ENCODE measurements around the gene LAMTOR4. TPM values are rescaled to one million over a fixed set of nuclear protein-coding genes. Genes with fewer than 3 reads are reported as not detected.

The LAMTOR4 gene
- total and polyA plus RNA-seq, 2 of the 13 experiments (the other 11 are each of a cell fraction or from before 2014, with no cell fraction given), result 115 to 118 TPM

DNA sequence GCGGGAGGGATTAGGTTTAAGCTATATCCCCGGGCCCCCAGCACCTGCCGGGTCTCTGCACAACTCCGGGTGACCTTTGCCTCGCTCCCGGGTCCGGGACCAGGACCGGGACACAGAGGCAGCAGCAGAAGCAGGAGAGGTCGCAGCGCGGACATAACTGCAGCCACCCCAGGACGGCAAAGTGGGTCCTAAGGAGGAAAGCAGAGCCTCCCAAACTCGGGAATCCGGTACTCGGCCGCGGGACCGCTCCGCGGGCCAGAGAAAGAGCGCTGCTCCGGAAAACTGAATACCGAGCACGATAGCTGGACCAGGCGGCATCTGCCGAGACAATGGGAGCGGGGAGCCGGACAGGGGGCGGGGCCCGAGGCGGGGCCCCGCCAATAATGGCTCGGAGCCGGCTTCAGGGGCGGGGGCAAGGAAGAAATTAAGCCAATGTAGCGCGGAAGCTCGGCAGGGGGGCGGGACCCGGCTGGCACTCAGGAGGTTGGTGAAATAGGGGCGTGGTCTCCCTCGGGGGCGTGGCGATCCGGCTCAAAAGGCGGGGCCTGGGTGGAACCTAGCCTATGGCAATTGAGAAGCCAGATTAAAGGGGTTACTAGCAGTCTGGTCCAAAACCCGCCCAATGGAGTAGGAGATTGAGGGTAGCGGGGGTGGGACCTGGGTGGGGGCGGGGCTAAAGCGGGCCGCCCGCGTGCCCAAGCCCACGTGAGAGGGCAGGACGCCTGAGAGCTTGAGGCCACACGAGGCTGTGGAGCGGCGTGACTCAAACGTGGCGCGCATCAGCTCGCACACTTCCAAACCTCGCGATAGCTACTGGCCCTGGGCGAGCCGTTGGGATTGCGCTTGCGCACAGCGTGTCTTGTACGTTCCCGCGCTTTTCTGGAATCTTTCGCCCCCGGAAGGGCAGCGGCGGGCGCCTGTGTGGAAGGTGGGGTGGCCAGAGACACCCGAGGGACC is 28.6 kb downstream of the LAMTOR4 start, which contains the start of the genes GPC2 and STAG3:
Gene GPC2, minus strand, starts transcription at position 337 of the 957 bp plus-strand sequence. Its CDS starts 182 bp downstream, at position 155.
Gene STAG3, plus strand, starts transcription at position 874 of the 957 bp plus-strand sequence. CDS start 2,639 bp downstream, outside the sequence.
- H2AFZ ChIP-seq (ENCODE audit: low read length), result no peak within 1 kb of the TSS
- intact Hi-C loops (cut with micrococcal nuclease; ENCODE audit: unreplicated experiment) (no loop called here), in situ Hi-C loops (cut with HindIII; ENCODE audit: extremely low pct_ligation_motif_present, low pct_unique_long_range_greater_than_20kb) (no loop called here)
- no peaks in the 10 kb centered on the region for H3K9me3 ChIP-seq (ENCODE audit: low read length)
- peak; percentile 85 for DNase-seq (ENCODE audit: low spot score)
- H3K4me2 ChIP-seq (ENCODE audit: low read depth, low read length), result peak within 1 kb of the TSS; percentile 94
- no TSS peak for BruUV-seq (replicated peaks)
- 0 out of 2 replicates have a peak within 1 kb of the TSS, but pooled peaks have one; percentile 8 for H3K9ac ChIP-seq (ENCODE audit: insufficient read depth, low read depth, low read length)
- peaks cover 1 to 4% of the 10 kb centered on the region in 2 experiments; a peak in 2 of 5 replicates for H3K27me3 ChIP-seq (ENCODE audit: control insufficient read depth in 1 of 2, insufficient read depth in 2 of 2, low read length in 2 of 2)
- WGBS (ENCODE audit: low lambda C conversion rate), result 32% methylated on average over 63 of the region's 78 CpGs
- peaks cover 13% of the 10 kb centered on the region for H3K4me1 ChIP-seq (ENCODE audit: insufficient read depth, low read length)
- no peaks in the 10 kb centered on the region for H4K20me1 ChIP-seq (ENCODE audit: insufficient read depth, low read length)
- H3K79me2 ChIP-seq (ENCODE audit: insufficient read depth, low read length), result no peaks in the 10 kb centered on the region
- ChIA-PET CTCF (ENCODE audit: low intra/inter-chr PET ratio, low total read pairs) (no interaction called here), POLR2A (interaction anchor here (0.6 to 1.7 kb wide), 5 partner anchors 9 to 311 kb away, joined by 3 to 11 read pairs (median 3); partner anchors contain the start of genes GAL3ST4 and LAMTOR4)
- no peak within 1 kb of the TSS for H3K27ac ChIP-seq (ENCODE audit: extremely low read length, insufficient read depth, low read length)
- peak within 1 kb of the TSS; percentile 68 to 80 (median 69) for H3K4me3 ChIP-seq (replicated peaks in 1 of 3; ENCODE audit: insufficient read depth in 1 of 3, low read depth in 2 of 3, low read length in 3 of 3)
- H3K36me3 ChIP-seq (replicated peaks in 1 of 2; ENCODE audit: control insufficient read depth in 1 of 2, insufficient read depth in 2 of 2, low read length in 2 of 2), result no peaks in the 10 kb centered on the region
- peak; percentile 28 for FAIRE-seq
- ATAC-seq, result peak; percentile 89
- no peak for TF ChIP-seq HINFP (CRISPR knock-in tag; IDR thresholded peaks at IDR 0.05; ENCODE audit: low read depth)
- no peak for TF ChIP-seq TBX2 (CRISPR knock-in tag; IDR thresholded peaks at IDR 0.05; ENCODE audit: borderline replicate concordance)
- TF ChIP-seq ZBTB39 (CRISPR knock-in tag; IDR thresholded peaks at IDR 0.05), result no peak
- no peak for TF ChIP-seq TCF7L2 (IDR thresholded peaks at IDR 0.05; ENCODE audit: low read depth, low read length)
- no peak for TF ChIP-seq POGZ (CRISPR knock-in tag; IDR thresholded peaks at IDR 0.05)
- TF ChIP-seq, protein P1, sequence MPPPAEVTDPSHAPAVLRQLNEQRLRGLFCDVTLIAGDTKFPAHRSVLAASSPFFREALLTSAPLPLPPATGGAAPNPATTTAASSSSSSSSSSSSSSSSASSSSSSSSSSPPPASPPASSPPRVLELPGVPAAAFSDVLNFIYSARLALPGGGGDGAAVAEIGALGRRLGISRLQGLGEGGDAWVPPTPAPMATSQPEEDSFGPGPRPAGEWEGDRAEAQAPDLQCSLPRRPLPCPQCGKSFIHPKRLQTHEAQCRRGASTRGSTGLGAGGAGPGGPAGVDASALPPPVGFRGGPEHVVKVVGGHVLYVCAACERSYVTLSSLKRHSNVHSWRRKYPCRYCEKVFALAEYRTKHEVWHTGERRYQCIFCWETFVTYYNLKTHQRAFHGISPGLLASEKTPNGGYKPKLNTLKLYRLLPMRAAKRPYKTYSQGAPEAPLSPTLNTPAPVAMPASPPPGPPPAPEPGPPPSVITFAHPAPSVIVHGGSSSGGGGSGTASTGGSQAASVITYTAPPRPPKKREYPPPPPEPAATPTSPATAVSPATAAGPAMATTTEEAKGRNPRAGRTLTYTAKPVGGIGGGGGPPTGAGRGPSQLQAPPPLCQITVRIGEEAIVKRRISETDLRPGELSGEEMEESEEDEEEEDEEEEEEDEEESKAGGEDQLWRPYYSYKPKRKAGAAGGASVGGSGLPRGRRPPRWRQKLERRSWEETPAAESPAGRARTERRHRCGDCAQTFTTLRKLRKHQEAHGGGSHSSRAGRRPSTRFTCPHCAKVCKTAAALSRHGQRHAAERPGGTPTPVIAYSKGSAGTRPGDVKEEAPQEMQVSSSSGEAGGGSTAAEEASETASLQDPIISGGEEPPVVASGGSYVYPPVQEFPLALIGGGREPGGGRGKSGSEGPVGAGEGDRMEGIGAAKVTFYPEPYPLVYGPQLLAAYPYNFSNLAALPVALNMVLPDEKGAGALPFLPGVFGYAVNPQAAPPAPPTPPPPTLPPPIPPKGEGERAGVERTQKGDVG (CRISPR knock-in tag; IDR thresholded peaks at IDR 0.05; ENCODE audit: borderline replicate concordance), result no peak
- TF ChIP-seq ZNF30 (CRISPR knock-in tag; IDR thresholded peaks at IDR 0.05), result no peak
- no peak for TF ChIP-seq DDIT3 (CRISPR knock-in tag; IDR thresholded peaks at IDR 0.05)
- no peak for TF ChIP-seq LCORL (IDR thresholded peaks at IDR 0.05)
- no peak for TF ChIP-seq LCORL (CRISPR knock-in tag; IDR thresholded peaks at IDR 0.05)
- TF ChIP-seq, protein P2, sequence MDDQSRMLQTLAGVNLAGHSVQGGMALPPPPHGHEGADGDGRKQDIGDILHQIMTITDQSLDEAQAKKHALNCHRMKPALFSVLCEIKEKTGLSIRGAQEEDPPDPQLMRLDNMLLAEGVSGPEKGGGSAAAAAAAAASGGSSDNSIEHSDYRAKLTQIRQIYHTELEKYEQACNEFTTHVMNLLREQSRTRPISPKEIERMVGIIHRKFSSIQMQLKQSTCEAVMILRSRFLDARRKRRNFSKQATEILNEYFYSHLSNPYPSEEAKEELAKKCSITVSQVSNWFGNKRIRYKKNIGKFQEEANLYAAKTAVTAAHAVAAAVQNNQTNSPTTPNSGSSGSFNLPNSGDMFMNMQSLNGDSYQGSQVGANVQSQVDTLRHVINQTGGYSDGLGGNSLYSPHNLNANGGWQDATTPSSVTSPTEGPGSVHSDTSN (CRISPR knock-in tag; IDR thresholded peaks at IDR 0.05; ENCODE audit: borderline replicate concordance), result no peak
